Chondrocyte (in vitro differentiated cells): ENCODE measurements around the gene FSCN2. TPM values are rescaled to one million over a fixed set of nuclear protein-coding genes. Genes with fewer than 3 reads are reported as not detected.

Experiments used
- DNase-seq: peaks from one replicate; pipeline ENCODE4 v3.0.0; 2021; ENCODE audit warnings: mixed read lengths, low spot score
- H3K27ac Mint-ChIP-seq: one replicate; pipeline ENCODE4 v1.8.0; 2021; ENCODE audit warnings: mild to moderate bottlenecking, moderate library complexity, mixed read lengths; ENCODE audit not compliant: unreplicated experiment
- H3K27me3 Mint-ChIP-seq: 2 replicates; pipeline ENCODE4 v1.8.0; 2021; ENCODE audit warnings: low read depth, mixed read lengths
- H3K36me3 Mint-ChIP-seq: 2 replicates; pipeline ENCODE4 v1.8.0; 2021; ENCODE audit warnings: low read depth, mixed read lengths
- H3K4me1 Mint-ChIP-seq: 2 replicates; pipeline ENCODE4 v1.8.0; 2021; ENCODE audit warnings: low read depth, mild to moderate bottlenecking, mixed read lengths
- H3K4me3 Mint-ChIP-seq: one replicate; pipeline ENCODE4 v1.8.0; 2021; ENCODE audit warnings: mild to moderate bottlenecking, moderate library complexity, mixed read lengths; ENCODE audit not compliant: unreplicated experiment
- H3K9me3 Mint-ChIP-seq: 2 replicates; pipeline ENCODE4 v1.8.0; 2021; ENCODE audit warnings: low read depth, mixed read lengths
- CTCF ChIP-seq: fragments of 200-600 bp; sonication (generic); IDR thresholded peaks from 2 replicates; pipeline ENCODE4 v1.5.0; 2021; ENCODE audit warnings: antibody characterized with exemption, mild to moderate bottlenecking, moderate library complexity
- total RNA-seq: library from RNA; stranded (reverse); gene quantifications from 3 replicates; pipeline ENCODE4 v1.2.1, GENCODE V29; 2021

Gene FSCN2
- total RNA-seq, 1 donor from 2014 or later: 6.1 TPM

DNA sequence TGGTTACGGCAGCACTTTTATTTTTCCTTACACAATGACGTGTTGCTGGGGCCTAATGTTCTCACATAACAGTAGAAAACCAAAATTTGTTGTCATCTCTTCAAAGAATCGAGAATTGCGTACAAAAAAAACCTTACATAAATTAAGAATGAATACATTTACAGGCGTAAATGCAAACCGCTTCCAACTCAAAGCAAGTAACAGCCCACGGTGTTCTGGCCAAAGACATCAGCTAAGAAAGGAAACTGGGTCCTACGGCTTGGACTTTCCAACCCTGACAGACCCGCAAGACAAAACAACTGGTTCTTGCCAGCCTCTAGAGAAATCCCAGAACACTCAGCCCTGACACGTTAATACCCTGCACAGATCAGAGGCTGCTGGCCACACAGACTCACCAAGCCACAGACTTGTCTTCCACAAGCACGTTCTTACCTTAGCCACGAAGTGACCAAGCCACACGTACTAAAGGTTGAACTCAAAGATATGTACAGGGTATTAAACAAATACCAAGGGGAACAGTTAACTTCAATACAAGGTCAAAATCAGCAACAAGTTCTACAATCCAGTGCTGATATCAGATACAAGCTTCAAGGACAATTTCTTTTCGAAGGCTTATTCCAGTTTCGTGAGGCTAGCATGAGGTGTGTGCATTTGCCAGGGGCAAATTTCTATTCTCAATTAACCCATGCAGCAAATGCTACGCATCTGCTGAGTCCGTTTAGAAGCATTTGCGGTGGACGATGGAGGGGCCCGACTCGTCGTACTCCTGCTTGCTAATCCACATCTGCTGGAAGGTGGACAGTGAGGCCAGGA is 18.0 kb upstream of the FSCN2 start:
- no peak for TF ChIP-seq CTCF
- Mint-ChIP-seq H3K27me3 (no peaks in the 10 kb centered on the region), H3K9me3 (no peaks in the 10 kb centered on the region), H3K4me3 (peak overlapping the region; percentile 96), H3K27ac (peak overlapping the region; percentile 91), H3K36me3 (peaks cover 38% of the 10 kb centered on the region), H3K4me1 (peaks cover 13% of the 10 kb centered on the region)
- DNase-seq: no peak

- Mint-ChIP-seq H3K4me3 (peak overlapping the region; percentile 96), H3K9me3 (no peaks in the 10 kb centered on the region), H3K27me3 (no peaks in the 10 kb centered on the region)
Observed at GRCh38 chr17:81510785-81511553, 17.2 kb upstream of the FSCN2 start.

GRCh38 chr17:81511554-81511803 is 16.7 kb upstream of the FSCN2 start:
- peak overlapping the region; percentile 96 for H3K4me3 Mint-ChIP-seq
- H3K36me3 Mint-ChIP-seq: peaks cover 38% of the 10 kb centered on the region
- no peaks in the 10 kb centered on the region for H3K27me3 Mint-ChIP-seq
- peak overlapping the region; percentile 91 for H3K27ac Mint-ChIP-seq
- peaks cover 21% of the 10 kb centered on the region for H3K4me1 Mint-ChIP-seq
- no peak for TF ChIP-seq CTCF
- DNase-seq: no peak
- no peaks in the 10 kb centered on the region for H3K9me3 Mint-ChIP-seq

More at GRCh38 chr17:81510785-81511553, 17.2 kb upstream of the FSCN2 start:
- DNase-seq: peak; percentile 91
- TF ChIP-seq CTCF: peak; percentile 32
- peaks cover 16% of the 10 kb centered on the region for H3K4me1 Mint-ChIP-seq
- peaks cover 38% of the 10 kb centered on the region for H3K36me3 Mint-ChIP-seq
- peak overlapping the region; percentile 91 for H3K27ac Mint-ChIP-seq

DNA sequence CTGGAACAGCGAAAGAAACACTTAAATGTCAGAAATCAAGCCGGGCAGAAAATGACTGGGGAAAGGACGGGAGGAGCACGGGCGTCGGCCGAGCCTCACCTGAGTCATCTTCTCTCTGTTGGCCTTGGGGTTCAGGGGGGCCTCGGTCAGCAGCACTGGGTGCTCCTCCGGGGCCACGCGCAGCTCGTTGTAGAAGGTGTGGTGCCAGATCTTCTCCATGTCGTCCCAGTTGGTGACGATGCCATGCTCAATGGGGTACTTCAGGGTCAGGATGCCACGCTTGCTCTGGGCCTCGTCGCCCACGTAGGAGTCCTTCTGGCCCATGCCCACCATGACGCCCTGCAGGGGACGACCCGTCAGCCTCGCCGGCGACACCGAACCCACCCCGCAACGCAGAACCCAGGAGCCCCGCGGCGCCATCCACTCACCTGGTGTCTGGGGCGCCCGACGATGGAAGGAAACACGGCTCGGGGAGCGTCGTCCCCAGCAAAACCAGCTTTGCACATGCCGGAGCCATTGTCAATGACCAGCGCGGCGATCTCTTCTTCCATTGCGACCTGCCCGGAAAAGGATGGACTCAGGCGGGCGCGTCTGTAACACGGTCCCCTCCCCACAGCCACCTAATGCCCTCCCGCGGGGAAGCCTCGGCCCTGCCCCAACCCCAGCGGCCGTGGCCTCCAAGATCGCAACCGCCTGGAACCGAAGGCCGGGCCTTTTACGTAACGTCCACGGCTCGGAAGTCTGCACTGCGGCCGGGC is 16.2 kb upstream of the FSCN2 start:
- no peak for TF ChIP-seq CTCF
- peak; percentile 91 for DNase-seq
- no peaks in the 10 kb centered on the region for H3K9me3 Mint-ChIP-seq
- peaks cover 38% of the 10 kb centered on the region for H3K36me3 Mint-ChIP-seq
- H3K27ac Mint-ChIP-seq: peak overlapping the region; percentile 91
- H3K4me3 Mint-ChIP-seq: peak overlapping the region; percentile 96
- peaks cover 26% of the 10 kb centered on the region for H3K4me1 Mint-ChIP-seq
- H3K27me3 Mint-ChIP-seq: no peaks in the 10 kb centered on the region
